NCI-H446 treated with DMSO at 0.1 percent for 48 hours (cell line): ENCODE data around the gene RIN3.
A peak's percentile ranks its signal among the peaks of the same experiment; 100 is the strongest.

Experiments used
- DNase-seq: peaks from one replicate; lab custom pipeline; 2025; lab: John Stamatoyannopoulos, UW

RIN3 gene

DNA sequence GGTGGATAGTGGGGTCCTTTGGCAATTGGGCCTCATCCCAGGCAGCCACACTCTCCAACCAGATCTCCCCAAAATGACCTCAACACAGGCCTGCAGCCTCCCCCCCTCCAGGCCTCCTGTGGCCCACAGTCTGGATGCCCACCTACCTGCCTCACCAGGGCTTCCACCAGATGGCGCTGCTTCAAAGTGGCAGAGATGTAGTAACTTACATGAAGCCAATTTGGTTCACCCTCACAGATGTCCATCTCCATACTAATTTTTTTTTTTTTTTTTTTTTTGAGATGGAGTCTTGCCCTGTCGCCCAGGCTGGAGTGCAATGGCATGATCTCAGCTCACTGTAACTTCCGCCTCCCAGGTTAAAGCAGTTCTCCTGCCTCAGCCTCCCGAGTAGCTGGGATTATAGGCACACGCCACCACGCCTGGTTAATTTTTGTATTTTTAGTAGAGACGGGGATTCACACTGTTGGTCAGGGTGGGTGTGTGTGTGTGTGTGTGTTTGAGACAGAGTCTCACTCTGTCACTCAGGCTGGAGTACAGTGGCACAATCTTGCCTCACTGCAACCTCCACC, 201.2 kb downstream of the RIN3 start:
- DNase-seq = peak; percentile 30

DNA sequence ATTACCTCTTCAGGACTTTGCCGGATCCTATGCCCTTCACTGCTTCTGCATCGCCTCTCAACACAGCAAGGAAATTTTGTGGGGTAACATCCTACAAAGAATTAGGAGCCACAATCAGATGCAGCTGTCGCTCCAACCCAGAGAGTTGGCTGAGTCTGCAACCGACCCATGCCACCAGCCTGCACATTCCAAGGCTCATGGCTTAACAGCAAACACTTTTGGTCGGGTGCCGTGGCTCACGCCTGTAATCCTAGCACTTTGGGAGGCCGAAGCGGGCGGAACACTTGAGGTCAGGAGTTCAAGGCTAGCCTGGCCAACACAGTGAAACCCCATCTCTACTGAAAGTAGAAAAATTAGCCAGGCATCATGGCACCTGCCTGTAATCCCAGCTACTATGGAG, 202.6 kb downstream of the RIN3 start:
- DNase-seq = no peak

DNA sequence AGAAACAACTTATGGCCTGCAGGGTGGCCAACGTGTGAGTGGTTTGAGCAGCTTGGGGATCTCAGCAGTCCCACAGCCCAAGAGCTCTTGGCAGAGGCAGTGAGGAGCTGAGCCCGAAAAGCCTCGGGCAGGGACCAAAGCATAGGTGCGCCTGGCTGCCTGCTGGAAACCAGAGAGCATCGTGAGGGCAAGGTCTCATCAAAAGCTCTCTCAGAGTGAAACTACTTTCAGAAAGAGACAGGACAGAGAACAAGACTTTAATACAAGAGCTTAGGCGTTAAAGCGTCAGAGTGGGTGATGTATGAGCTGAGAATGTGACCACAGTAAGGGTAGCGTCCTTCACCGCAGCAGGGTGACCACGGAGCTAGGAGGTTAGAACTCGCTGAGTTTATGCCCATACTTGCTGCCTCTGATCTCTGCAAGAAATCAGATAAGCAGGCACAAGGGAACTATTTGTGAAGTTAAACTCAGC, 204.0 kb downstream of the RIN3 start:
- DNase-seq = no peak

DNA sequence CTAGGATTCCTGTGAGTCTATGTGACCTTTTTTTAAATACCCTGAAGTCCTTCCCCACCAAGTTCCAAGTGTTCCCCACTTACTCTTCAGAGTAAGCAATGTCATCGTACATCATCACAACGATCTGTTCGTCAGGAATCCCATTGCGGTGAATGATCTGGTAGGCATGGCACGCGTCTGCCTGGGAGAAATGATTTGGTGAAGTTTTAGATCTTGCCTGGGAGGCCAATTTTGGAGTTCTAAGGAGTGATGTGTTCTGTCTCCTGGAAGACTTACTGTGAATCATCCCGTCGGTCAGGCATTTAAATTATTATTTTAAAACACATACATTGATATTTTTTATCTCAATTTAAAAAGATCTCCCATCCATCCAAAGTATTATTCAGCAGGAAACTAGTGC, 205.1 kb downstream of the RIN3 start:
- no peak for DNase-seq

DNA sequence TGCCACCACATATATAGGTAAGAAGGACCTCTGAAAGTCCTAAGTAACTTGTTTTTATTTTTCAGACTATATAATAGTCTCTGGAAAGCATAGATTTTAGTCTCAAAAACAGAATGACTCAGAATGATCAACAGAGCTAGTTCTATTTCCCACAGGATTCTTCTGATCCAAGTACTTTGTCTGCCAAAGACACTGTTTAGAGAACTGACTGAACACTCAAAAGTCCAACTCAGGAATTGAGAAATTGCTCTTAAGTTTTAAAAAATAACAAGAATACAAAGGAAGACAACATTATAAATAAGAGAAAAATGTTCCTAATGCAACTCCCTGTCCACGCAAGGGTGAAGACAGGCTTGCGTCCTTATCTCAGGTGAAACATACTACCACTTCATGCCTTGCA, 205.8 kb downstream of the RIN3 start:
- DNase-seq = no peak

DNA sequence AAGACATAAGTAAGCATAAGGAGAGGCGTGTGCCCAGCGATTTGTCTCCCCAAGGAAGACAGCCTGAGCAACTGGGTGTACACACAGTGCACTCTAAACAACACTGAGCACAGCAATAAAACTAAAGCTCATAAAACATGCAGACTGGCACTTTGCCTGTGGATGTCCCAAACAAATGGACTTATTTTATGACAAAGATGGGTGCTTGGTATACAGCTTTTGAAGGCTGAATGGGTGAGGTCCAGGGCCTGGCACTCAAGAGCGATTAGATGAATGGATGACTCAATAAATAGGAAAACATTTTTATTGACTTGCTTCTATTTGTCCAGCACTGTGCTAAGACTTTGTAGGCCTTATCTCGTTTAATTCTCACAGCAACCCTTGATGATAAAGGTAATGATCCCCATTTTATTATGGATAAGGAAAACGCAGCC, 206.3 kb downstream of the RIN3 start:
- no peak for DNase-seq

DNA sequence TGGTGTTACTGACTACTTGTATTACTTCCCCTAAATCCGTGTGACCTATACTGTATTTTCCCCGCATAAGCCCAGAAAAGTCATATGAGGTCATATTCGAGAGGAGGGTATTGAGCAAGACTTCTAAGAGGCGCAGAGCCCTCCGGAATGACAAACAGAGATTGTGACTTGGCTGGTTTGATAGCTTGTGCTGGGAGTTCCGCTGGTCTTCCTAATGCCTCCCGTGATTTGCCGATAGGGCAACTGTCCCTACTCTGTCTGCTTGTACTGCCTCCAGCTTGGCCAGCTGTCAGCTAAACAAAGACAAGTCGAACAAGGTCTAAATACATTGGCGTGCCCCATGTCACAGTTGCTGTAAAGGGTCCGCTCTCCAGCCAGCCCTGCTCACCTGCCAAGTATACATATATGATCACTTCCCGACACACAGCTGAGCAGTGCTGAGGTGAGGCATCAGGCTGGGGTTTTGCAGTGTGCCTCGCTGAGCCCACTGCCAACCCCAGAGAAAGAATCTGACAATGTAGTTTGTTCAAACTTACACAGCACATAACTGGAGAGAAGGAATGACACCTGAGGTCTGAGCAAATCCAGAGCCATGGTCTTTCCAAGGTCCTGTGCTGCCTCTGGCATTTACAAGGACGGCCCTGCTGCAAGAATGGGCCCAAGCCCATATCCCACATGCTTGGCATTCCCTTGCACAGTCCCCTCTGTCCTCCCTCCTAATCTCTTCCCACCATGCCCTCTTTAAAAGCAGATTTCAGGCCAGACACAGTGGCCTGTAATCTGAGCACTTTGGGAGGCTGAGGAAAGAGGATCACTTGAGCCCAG, 211.1 kb downstream of the RIN3 start:
- DNase-seq = no peak

DNA sequence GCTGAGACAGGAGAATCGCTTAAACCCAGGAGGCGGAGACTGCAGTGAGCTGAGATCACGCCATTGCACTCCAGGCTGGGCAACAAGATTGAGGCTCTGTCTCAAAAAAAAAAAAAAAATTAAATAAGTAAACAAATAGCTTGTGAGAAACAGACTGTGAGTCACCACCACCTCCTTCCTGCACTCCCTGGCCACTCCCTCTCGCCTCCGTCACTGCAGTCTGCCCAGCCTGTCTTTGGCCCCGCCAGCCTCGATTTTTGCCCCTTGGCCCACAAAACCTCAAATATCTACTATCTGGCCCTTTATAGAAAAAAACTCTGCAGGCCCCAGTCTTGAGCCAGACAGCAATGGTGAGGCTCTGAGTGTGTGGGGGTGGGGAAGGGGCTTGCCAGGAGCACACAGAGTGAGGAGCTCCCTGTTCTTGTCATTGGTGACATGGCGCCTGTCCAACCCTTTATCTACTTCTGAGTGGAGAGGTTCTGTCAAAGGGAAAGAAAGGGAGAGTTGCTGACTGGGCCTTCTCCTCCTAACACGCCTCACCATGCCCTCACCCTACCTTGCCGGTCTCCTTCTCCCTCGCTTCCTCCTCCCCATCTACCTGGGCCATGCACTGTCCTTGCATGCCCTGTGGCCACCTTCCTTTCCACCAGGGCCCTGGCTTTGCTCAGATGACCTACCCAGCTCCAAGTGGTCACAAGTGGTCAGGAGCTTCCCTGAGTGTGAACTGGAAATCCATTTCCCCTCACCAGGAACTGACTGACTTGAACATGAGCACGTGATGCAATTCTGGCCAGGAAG, 212.8 kb downstream of the RIN3 start:
- no peak for DNase-seq

DNA sequence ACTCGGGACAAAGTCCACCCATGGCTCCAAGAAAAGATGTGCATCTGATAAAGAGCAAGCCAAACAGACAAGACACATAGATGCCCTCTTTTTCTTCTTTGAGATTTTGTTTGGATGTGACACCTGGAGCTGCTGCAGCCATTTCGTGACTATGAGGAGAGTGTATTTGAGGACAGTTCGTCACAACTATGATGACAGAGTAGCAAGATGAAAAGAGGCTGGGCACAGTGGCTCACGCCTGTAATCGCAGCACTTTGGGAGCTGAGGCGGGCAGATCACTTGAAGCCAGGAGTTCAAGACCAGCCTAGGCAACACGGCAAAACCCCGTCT, 213.3 kb downstream of the RIN3 start:
- no peak for DNase-seq

DNA sequence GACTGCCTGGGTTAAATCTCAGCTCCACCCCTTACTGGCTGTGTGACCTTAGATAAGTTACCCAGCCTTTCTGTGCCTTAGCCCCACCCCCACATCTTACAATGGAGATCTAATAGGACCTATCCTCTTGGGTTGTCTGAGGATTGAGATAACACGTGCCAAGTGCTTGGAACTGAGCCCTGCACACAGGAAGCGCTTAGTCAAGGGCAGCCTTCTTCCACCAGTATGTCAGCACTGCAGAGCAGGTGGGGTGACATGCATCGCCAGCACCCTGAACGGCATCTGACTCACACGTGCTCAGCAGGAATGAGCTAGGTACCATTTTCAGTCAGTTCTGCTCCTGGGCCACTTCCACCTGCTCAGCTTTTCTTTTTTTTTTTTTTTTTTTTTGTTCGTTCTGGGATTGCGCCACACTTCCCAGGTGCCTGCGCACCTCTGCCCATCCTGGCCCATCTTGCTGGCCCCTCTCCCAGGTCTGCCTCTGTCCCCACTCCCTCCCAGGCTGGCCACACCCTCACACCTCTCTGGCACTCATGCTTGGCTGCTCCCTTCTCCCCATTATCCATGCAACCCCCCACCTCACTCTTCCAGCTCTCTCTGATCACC, 215.3 kb downstream of the RIN3 start:
- no peak for DNase-seq

DNA sequence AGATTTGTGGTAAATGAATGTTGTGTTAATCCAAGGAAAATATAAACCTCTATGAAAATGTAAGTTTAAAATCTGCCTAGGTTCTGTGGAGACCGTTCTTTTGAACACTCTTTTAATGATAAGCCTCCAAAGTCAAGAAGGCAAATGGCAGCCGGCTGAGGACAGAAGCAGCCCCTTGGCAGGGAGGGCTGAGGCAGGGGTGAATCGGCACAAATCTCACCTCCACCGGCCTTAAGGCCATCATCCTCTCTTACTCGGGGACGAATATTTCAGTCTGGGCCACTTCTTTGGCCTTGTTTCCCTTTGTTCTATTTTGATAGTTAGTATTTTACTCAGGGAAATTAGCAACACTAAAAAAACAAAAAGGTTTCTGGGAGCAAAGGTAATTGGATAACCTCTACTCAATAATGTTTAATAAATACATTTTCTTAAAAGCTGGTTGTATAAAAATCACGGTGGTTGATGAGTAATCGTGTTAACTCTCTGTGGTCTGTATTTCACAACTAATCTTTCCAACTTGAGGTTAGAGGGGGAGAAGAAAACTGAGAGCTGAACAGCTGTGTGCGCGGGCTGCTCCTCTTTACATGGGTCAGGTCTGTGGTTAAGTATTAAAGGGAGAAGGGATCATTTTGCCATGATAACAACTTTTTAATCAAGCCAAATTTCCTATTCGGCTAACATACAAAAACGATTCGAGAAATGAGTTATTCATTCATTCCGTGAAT, 216.2 kb downstream of the RIN3 start:
- no peak for DNase-seq

DNA sequence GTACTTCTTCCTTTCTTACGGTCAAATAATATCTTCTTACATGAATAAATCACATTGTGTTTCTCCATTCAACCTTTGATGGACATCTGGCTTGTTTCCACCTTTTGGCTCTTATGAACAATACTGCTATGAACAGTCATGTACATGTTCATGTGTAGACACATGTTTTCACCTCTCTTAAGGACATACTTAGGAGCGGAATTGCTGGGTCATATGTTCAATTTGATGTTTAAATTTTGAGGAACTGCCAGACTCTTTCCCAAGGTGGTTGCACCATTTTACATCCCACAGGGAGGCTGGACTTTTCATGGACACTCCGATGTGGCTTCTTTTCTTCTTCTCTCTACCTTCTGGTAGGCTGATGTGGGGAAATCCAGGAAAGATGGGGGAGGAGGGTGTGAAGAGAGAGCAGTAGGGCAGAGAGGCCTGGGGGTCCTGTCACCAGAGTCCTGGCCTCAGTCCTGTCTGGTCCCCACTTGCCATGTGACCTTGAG, 218.1 kb downstream of the RIN3 start:
- DNase-seq = no peak

DNA sequence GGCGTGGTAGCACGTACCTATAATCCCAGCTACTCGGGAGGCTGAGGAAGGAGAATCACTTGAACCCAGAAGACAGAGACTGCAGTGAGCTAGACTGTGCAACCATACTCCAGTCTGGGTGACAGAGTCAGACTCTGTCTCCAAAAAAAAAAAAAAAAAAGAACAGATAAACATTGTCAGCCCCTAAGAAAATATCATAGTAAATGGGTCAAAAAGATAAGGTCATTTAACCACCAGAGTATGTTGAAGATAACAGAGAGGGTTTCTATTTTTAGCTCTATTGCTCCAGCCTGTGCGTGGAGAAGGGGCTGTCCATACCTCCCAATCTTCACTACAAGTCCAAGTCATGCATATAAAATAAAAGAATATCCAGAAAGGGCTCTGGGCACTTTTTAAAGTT, 219.4 kb downstream of the RIN3 start:
- DNase-seq = no peak

DNA sequence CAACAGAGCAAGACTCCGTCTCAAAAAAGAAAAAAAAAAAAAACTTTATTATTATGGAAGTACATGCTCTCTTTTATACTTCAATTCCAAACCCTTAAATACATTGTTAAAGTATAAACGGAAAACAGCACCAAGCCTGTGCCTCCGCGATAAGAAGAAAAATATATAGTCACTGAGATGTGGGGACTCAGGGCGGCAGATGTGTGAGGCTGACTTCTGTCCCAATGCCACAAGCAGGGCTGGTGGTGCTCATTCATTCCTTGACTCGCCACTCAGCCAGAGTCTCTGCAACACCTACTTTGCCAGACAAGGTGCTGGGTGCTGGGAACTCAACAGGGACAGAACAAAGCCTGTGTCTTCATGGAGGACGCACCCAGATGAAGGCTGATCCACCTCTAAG, 221.0 kb downstream of the RIN3 start:
- DNase-seq = no peak

DNA sequence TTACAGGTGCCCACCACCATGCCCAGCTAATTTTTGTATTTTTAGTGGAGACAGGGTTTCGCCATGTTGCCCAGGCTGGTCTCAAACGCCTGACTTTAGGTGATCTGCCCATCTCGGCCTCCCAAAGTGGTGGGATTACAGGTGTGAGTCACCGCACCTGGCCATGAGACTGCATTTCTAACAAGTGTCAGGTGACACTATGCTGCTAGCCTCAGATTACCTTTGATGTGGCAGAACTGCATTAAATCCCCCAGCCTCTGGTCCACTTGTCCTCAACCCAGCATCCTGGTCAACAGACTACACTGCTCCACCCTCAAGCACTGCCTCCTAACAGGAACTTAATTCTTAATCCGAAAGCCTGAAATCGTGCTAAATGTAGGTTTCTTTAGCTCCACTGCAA, 221.8 kb downstream of the RIN3 start:
- DNase-seq = no peak

DNA sequence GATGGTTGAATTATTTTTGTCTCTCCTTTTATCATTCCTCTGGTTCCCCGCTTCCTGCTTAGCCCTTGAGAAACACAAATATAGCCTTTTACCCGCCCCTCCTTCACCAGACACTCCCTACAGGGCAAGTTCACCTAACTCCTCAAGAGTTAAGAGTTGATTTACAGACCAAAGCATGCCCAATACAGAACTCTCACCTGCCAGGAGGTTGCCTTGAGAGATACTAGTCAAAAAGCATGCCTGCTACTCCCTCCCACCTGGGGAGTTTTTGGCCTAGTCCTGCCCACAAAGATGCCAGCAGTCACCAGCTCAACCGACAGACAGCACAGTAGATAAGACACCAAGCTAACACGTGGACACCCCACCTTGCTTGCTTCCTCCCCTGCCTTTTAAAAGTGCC, 223.6 kb downstream of the RIN3 start:
- DNase-seq = no peak

DNA sequence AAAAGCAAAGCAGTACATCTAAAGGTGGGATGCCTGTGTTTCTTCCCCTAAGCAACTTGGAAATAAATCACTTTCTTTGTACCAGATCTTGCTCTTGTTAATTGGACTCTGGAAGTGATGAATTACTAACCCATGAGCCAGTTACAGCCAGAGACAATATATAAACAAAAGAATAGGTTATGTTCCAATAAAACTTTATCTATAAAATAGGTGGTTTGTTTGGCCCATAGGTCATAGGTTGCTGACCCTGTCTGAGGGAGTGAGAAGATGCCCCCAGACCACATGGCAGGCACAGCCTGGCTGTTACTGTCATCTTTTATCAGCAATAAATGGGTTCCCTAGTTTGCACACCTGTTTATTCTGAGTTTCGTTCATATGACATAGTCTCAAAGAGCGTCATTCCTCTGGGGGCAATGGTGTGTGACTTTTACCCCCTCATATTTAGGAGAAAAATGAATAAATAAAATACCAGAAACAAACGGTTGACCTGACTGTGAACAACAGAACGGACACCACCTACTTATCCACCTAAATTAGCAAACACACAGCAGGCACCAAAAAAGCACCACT, 224.1 kb downstream of the RIN3 start:
- DNase-seq = no peak
